ENCODE measurements around the gene ADSL. TPM values are rescaled to one million over a fixed set of nuclear protein-coding genes. Genes with fewer than 3 reads are reported as not detected.

The ADSL gene
- total RNA-seq, 1 experiment from 2014 or later: 203 TPM

DNA sequence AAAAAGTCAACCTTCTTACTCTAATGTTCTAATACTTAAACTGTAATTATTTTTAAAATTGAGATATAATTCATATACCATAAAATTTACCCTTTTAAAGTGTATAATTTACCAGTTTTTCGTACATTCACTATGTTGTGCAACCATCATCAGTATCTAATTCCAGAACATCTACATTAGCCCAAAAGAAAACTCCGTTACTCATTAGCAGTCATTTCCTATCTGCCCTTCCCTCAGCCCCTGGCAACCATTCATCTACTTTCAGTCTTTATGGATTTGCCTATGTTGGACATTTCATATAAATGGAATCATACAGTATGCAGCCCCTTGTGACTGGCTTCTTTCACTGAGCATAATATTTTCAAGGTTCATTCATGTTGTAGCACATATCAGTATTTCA is 46.3 kb downstream of the ADSL start:
- no peak for DNase-seq (ENCODE audit: low read depth)
- in situ Hi-C loops (cut with HindIII; ENCODE audit: low pct_unique_long_range_greater_than_20kb, low sequenced_read_pairs): no loop called here

DNA sequence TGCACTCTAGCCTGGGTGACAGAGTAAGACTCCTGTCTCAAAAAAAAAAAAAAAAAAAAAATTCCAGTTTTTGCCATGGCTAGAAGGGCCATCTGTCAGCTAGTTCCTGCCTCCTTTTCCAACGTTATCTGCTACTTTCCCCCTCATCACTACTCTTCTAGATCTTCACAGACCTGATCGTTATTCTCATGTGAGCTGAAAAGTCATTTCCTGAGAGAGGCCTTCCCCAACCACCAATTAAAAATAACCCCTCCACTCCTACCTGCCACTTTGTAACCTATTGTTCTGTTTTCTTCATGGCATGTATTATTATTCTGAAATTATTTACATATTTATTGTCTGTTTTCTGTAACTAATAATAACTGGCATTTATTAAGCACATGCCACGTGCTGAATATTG is 48.3 kb downstream of the ADSL start:
- in situ Hi-C loops (cut with HindIII; ENCODE audit: low pct_unique_long_range_greater_than_20kb, low sequenced_read_pairs): no loop called here
- DNase-seq (ENCODE audit: low read depth): no peak

DNA sequence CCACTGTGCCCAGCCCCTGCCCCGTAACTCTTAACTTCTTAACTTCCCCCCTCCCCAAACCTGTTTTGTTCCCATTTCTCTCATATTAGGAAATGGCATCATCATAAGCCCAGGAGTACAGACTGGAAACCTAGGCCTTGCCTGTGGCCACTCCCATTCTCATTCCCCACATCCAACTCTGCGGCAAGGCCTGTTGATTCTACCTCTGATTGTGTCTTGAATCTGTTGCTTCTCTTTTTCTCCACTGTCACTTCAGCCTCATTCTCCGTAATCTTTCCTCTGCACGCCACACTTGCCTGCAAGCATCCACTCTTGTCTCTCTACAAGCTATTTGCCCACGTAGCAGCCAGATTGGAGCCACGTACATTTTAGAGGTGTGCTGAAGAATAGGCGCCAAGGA is 49.3 kb downstream of the ADSL start:
- DNase-seq (ENCODE audit: low read depth): no peak
- in situ Hi-C loops (cut with HindIII; ENCODE audit: low pct_unique_long_range_greater_than_20kb, low sequenced_read_pairs): no loop called here

DNA sequence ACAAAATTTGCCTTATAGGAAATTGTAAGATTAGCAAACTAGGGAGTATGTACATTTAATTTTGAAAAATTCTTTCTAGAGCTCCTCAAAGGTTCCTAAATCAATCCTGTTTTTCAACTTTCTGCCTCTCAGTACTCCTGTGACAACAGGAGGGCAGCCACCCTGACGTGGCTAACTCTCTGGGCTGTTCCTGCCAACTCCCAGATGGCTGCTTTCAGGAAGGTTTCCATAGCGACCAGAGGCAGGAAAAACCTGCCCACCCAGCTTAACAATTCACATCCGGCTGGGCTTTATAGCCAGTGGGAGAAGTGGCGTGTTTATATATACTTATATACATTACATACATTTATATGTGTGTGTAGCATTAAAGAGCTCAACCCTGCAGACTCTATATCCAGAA is 50.6 kb downstream of the ADSL start:
- no peak for DNase-seq (ENCODE audit: low read depth)
- in situ Hi-C loops (cut with HindIII; ENCODE audit: low pct_unique_long_range_greater_than_20kb, low sequenced_read_pairs): no loop called here

DNA sequence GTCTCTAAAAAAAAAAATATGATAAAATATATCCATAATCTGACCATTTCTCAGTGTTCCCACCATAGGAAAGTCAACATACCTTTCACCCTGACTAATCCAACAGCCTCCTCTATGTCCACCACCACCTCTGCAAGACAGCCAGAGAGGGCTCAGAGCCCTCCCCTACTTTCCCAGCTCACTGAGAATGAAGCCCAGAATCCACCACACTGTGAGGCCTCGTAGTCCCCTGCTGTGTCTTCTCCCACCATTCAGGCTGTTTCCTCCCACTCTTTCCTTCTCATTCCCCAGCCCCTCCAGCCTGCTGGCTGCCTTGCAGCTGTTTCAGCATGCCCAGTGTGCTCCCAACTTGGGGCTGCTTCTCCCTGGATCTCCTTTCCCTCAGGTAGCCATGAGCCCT is 51.1 kb downstream of the ADSL start:
- DNase-seq (ENCODE audit: low read depth): no peak
- in situ Hi-C loops (cut with HindIII; ENCODE audit: low pct_unique_long_range_greater_than_20kb, low sequenced_read_pairs): no loop called here

DNA sequence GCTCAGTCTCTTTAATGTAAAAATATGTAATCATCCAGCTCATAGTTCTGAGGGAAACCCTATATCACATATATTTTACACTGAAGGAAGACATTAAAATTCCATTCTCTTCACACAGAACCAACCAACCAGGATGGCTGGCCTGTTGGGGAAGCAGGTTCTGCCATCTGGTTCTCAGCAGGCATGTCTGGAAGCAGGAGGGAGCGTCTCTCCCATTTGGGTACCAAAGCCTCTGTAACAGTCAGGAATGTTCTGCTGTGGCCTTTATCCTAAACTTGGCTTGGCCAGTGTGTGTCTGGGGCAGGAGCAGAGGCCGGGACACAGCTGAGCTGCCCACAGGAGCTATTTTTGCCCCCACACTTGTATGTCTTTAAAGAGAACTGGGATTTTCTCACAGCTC is 53.3 kb downstream of the ADSL start:
- in situ Hi-C loops (cut with HindIII; ENCODE audit: low pct_unique_long_range_greater_than_20kb, low sequenced_read_pairs): no loop called here
- no peak for DNase-seq (ENCODE audit: low read depth)

DNA sequence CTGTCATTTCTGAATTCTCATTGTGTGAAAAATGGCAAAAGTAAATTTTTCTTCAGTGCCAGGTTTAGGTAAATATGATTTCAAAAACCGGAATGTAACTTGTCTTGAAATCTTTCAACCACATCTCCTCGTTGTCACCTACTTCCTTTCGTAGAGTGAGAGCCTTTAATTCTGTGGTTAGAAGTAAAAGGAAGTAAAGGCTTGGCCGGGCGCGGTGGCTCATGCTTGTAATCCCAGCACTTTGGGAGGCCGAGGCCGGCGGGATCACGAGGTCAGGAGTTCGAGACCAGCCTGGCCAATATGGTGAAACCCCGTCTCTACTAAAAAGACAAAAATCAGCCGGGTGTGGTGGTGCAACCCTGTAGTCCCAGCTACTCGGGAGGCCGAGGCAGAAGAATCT is 53.9 kb downstream of the ADSL start:
- DNase-seq (ENCODE audit: low read depth): no peak
- in situ Hi-C loops (cut with HindIII; ENCODE audit: low pct_unique_long_range_greater_than_20kb, low sequenced_read_pairs): no loop called here

DNA sequence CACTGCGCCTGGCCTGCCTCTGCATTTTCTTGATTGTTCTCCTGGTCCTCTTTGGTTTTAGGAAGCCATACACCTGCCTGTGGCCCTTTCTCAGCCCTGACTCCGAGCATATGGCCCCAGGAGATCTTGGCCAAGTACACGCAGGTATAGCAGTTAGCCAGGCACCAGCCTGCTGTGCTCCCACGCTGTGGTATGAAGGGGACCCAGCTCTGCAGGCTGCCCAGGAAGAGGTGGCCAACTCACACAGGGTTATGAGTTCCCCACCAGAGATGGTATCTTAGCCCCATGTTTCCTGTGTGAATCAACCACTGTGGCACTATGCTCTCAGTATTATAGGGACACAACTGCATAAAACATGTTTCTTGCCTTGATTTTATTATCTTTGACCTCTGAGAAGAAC is 55.2 kb downstream of the ADSL start:
- DNase-seq (ENCODE audit: low read depth): no peak
- in situ Hi-C loops (cut with HindIII; ENCODE audit: low pct_unique_long_range_greater_than_20kb, low sequenced_read_pairs): no loop called here

DNA sequence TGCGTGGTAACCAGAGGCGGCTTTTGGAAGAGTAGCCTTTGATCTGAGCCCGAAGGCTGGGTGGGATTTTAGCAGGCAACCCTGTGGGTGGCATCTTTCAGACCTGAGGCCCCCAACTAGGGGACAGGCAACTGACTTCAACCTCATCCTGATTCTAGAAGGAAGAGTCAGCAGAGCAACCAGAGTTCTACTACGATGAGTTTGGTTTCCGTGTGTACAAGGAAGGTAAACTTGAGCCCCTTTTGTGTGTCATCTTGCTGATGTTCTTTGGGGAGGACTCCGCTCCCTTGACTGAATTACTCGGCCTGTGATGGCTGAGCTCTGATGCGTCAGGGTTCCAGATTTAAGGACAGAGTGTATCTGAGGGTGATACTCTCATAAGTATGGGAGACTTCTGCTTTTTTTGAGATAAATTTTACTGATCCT is 55.7 kb downstream of the ADSL start:
- DNase-seq (ENCODE audit: low read depth): no peak
- in situ Hi-C loops (cut with HindIII; ENCODE audit: low pct_unique_long_range_greater_than_20kb, low sequenced_read_pairs): no loop called here

DNA sequence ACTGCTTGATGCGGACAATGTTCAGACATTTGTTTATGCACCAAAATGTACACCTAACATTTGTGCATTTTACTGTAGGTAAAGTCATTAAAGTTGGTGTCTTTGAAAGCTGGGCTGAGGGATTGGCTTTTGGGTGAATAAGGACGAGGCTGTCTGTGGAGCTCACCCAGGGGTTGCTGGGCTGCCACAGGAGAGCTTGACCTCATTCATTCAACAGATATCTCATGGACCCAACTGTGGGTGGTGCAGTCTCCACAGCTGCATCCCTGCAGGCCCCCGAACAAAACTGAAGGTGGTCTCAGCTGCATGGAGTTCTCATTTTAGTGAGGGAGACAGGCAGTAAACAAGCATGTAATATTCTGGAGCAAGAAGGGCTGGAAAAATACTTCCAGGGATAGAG is 56.8 kb downstream of the ADSL start:
- DNase-seq (ENCODE audit: low read depth): no peak
- in situ Hi-C loops (cut with HindIII; ENCODE audit: low pct_unique_long_range_greater_than_20kb, low sequenced_read_pairs): no loop called here

DNA sequence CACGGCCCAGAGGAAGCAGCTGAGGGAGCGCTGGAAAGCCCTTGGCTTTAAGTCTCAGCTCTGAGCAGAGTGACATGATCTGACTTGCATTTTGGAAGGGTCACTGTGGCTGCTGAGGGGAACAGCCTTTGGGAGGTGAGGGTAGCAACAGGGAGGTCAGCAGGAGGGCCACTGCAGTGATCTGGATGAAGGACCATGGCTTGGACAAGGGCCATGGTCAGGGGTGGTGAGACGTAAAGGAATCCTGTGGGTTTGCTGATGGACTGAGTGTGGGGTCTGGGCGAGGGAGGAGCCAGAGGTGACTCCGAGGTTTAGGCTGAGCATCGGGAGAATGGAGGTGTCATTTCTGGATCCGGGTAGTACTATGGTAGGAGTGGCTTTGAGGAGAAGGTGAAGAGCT is 57.4 kb downstream of the ADSL start:
- DNase-seq (ENCODE audit: low read depth): no peak
- in situ Hi-C loops (cut with HindIII; ENCODE audit: low pct_unique_long_range_greater_than_20kb, low sequenced_read_pairs): no loop called here

DNA sequence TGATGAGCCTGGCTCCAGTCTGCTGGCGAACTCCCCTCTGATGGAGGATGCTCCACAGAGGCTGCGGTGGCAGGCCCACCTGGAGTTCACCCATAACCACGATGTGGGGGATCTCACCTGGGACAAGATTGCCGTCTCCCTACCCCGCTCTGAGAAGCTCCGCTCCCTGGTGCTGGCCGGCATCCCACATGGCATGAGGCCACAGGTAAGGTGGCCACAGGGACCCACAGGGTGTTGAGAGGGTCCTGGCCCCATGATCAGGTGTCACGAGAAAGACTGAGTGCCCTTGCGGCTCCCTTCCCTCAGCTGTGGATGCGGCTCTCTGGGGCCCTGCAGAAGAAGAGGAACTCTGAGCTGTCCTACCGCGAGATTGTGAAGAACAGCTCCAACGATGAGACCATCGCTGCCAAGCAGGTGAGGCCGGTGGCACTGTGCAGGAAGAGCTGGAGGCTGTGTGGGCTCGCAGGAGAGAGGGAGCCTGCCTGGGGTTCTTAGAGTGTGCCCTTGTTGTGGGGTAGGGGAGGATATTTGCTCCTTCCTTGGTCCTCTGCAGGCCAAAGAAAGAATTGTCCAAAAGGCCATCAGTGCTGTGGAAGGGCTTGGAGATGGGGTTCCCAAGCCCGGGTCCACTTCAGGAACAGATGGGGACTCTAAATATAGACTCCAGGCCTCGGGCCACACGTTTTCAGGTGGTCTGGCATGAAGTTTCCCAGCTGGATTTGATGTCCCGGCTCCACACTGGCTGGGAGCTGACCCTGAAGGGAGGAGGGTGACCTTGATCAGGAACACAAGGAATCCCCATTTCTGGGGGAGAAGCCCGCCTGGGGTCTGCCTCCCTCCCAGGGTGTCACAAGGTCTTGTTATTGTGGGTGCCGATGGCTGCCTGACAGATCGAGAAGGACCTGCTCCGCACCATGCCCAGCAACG is 58.2 kb downstream of the ADSL start:
- no peak for DNase-seq (ENCODE audit: low read depth)
- in situ Hi-C loops (cut with HindIII; ENCODE audit: low pct_unique_long_range_greater_than_20kb, low sequenced_read_pairs): no loop called here

DNA sequence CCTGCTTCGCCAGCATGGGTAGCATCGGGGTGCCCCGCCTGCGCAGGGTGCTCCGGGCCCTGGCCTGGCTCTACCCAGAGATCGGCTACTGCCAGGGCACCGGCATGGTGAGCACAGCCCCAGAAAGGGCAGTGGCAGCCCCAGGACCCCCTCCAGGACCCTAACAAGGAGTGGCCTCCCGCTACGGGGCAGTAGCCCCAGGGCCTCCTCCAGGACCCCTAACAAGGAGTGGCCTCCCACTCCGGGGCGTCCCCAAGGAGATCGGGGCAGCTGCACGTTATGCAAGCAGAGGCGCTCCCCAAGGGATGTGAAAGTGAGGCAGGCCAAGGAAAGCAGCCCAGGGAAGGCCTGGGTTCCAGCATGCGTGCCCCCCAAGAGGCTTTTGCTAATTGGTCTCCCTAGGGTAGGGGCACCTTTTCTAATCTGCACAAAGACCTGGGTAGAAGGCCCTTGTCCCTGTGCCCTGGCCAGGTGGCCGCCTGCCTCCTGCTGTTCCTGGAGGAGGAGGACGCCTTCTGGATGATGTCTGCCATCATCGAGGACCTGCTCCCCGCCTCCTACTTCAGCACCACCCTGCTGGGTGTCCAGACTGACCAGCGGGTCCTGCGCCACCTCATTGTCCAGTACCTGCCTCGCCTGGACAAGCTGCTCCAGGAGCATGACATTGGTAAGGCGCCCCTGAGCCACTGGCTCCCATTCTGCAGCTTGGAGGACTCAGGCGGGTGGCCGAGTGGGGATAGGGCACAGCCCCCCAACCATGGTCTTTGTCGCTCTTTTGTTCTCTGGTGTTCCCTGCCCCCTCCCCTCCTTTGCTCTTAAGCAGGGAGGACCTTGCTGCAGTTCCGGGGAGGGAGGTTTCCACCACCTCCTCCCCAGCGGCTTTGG is 59.1 kb downstream of the ADSL start:
- DNase-seq (ENCODE audit: low read depth): no peak
- in situ Hi-C loops (cut with HindIII; ENCODE audit: low pct_unique_long_range_greater_than_20kb, low sequenced_read_pairs): no loop called here

DNA sequence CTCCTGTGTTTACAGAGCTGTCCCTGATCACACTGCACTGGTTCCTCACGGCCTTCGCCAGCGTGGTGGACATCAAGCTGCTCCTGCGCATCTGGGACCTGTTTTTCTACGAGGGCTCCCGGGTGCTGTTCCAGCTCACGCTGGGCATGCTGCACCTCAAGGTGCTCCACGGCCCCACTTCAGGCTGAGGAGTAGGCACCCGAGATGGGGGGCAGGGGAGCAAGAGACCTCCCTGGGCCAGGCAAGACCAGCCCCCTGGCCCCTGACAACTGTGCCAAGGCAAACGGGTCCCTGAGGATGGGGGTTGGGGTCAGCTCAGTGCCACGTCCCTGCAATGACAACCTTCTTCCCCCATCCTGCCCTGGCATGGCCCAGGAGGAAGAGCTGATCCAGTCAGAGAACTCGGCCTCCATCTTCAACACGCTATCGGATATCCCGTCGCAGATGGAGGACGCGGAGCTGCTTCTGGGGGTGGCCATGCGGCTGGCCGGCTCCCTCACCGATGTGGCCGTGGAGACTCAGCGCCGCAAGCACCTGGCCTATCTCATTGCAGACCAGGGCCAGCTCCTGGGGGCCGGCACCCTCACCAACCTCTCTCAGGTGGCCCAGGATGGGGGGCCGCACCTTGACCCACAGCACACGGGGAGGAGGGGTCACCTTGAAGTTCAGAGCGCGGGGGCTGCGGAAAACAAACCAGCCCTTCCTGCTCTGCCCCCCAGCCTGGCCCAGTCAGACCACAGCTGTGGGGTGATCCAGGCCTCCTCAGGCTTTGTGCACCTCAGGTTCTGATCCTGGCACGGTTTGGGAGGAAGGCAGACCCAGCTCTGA is 60.0 kb downstream of the ADSL start:
- in situ Hi-C loops (cut with HindIII; ENCODE audit: low pct_unique_long_range_greater_than_20kb, low sequenced_read_pairs): no loop called here
- DNase-seq (ENCODE audit: low read depth): no peak

DNA sequence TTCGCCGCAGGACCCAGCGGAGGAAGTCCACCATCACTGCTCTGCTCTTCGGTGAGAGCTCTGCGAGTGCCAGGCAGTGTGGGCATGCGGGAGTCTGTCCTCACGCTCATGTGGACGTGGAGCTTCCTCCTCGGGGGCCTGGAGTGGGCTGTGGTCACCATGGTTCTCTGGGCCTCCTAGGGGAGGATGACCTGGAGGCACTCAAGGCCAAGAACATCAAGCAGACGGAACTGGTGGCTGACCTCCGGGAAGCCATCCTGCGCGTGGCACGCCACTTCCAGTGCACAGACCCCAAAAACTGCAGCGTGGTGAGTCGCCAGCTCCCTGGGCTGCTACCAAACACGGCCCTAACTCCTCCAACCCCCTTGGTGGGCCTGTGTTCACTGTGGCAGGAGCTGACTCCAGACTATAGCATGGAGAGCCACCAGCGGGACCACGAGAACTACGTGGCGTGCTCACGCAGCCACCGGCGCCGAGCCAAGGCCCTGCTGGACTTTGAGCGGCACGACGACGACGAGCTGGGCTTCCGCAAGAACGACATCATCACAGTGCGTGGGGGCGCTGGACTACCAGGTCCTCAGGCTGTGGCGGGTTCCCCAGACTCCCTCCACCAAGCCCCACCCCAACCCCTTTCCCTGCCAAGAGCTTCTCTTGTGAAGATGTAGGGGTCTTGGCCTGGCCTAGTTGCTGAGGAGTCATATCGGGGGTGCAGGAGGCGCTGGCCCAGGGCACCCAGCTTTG is 60.9 kb downstream of the ADSL start:
- no peak for DNase-seq (ENCODE audit: low read depth)

DNA sequence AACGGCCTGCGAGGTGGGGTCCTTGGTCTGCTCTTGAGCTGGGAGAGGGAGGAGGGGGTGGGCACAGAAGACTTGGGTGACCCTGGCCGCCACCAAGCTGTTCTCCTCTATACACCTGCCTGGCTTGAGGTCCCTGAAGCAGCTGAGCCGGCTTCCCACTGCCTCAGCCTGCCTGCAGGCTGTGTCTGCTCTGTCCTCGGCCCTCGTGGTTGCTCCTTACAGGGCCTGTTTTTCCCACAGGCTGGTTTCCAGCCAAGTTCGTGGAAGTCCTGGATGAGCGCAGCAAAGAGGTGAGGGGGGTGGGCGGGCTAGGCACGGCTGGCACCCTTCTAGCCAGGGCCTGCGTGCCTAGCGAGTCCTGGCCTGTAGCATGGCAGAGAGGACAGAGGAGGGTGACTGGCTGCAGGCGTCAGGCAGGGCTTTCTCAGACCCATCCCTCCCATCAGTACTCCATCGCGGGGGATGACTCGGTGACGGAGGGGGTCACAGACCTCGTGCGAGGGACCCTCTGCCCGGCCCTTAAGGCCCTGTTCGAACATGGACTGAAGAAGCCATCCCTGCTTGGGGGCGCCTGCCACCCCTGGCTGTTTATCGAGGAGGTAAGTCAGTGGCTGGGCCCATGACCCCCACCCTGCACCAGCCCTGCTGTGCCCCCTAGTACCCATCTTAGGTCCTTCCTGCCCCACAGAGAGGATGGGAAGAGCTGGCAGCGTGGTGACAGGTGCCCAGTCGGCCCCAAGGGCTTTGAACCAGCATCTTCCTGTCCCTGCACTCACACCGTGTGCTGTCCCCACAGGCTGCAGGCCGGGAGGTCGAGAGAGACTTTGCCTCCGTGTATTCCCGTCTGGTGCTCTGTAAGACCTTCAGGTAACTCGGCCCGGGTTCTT is 61.8 kb downstream of the ADSL start:
- DNase-seq (ENCODE audit: low read depth): no peak
- in situ Hi-C loops (cut with HindIII; ENCODE audit: low pct_unique_long_range_greater_than_20kb, low sequenced_read_pairs): no loop called here

More for the DNA sequence above, 60.9 kb downstream of the ADSL start:
- in situ Hi-C loops (cut with HindIII; ENCODE audit: low pct_unique_long_range_greater_than_20kb, low sequenced_read_pairs): no loop called here
